GM23338 (cell line): ENCODE data around the gene TAOK3. TPM values are rescaled to one million over a fixed set of nuclear protein-coding genes. Genes with fewer than 3 reads are reported as not detected.
A peak's percentile ranks its signal among the peaks of the same experiment; 100 is the strongest.

ENCODE experiments used
- ATAC-seq: fragments of 200-7000 bp; cut with Tn5 transposase; 3 replicates; pipeline ENCODE4 v1.9.1; 2020
- DNase-seq: peaks from one replicate; pipeline ENCODE4 v3.0.0-alpha.2; 2015; ENCODE audit warnings: low spot score
- H2AFZ ChIP-seq: fragments of 200-600 bp; sonication (generic); 2 replicates; pipeline ENCODE4 v1.8.0; 2016; ENCODE audit warnings: antibody characterized with exemption, mild to moderate bottlenecking, moderate library complexity
- H3F3A ChIP-seq: fragments of 200-600 bp; sonication (generic); replicated peaks from 2 replicates; pipeline ENCODE4 v1.8.0; 2017; ENCODE audit warnings: antibody characterized with exemption, mixed run types, low read depth
- H3K27ac ChIP-seq: fragments of 200-600 bp; sonication (generic); 2 replicates; pipeline ENCODE4 v1.6.1; 2016; ENCODE audit warnings: low read depth
- H3K27me3 ChIP-seq: fragments of 200-600 bp; sonication (generic); 2 replicates; pipeline ENCODE4 v1.8.0; 2016; ENCODE audit warnings: mild to moderate bottlenecking, mixed run types, moderate library complexity; ENCODE audit not compliant: insufficient read depth
- H3K36me3 ChIP-seq: fragments of 200-600 bp; sonication (generic); 2 replicates; pipeline ENCODE4 v1.8.0; 2016; ENCODE audit warnings: mild to moderate bottlenecking; ENCODE audit not compliant: insufficient read depth
- H3K4me1 ChIP-seq: fragments of 200-600 bp; sonication (generic); 2 replicates; pipeline ENCODE4 v1.8.0; 2016; ENCODE audit warnings: mild to moderate bottlenecking, moderate library complexity; ENCODE audit not compliant: insufficient read depth
- H3K4me2 ChIP-seq: fragments of 200-600 bp; sonication (generic); 2 replicates; pipeline ENCODE4 v1.7.1; 2017; ENCODE audit warnings: mixed run types
- H3K4me3 ChIP-seq: fragments of 200-600 bp; sonication (generic); 2 replicates; pipeline ENCODE4 v1.6.1; 2016; ENCODE audit warnings: mixed run types
- H3K79me2 ChIP-seq: fragments of 200-600 bp; sonication (generic); replicated peaks from 2 replicates; pipeline ENCODE4 v1.8.0; 2017; ENCODE audit warnings: mild to moderate bottlenecking; ENCODE audit not compliant: insufficient read depth
- H3K9me2 ChIP-seq: fragments of 200-600 bp; sonication (generic); 2 replicates; pipeline ENCODE4 v1.8.0; 2017; ENCODE audit not compliant: insufficient read depth
- H4K20me1 ChIP-seq: fragments of 200-600 bp; sonication (generic); replicated peaks from 2 replicates; pipeline ENCODE4 v1.8.0; 2017; ENCODE audit warnings: mild to moderate bottlenecking; ENCODE audit not compliant: insufficient read depth
- H3K27ac Mint-ChIP-seq: 2 replicates; pipeline ENCODE4 v1.8.0; 2020; ENCODE audit warnings: inconsistent platforms, mild to moderate bottlenecking, moderate library complexity, mixed read lengths
- H3K27me3 Mint-ChIP-seq: 3 replicates; pipeline ENCODE4 v1.8.0; 2022; ENCODE audit warnings: low read depth, mild to moderate bottlenecking, moderate library complexity, mixed read lengths, inconsistent platforms; ENCODE audit not compliant: insufficient read depth, poor library complexity
- H3K36me3 Mint-ChIP-seq: 3 replicates; pipeline ENCODE4 v1.8.0; 2021; ENCODE audit warnings: low read depth, mild to moderate bottlenecking, inconsistent platforms, moderate library complexity, mixed read lengths
- H3K4me1 Mint-ChIP-seq: 3 replicates; pipeline ENCODE4 v1.8.0; 2020; ENCODE audit warnings: mild to moderate bottlenecking, inconsistent platforms, mixed read lengths
- H3K4me3 Mint-ChIP-seq: 3 replicates; pipeline ENCODE4 v1.8.0; 2021; ENCODE audit warnings: moderate library complexity, mild to moderate bottlenecking, inconsistent platforms, mixed read lengths
- H3K9me3 Mint-ChIP-seq: 3 replicates; pipeline ENCODE4 v1.8.0; 2020; ENCODE audit warnings: moderate library complexity, mild to moderate bottlenecking, inconsistent platforms, mixed read lengths
- CREB1 ChIP-seq: fragments of 250-450 bp; sonication (Bioruptor Pico); IDR thresholded peaks from 2 replicates; pipeline ENCODE4 v1.5.0; 2020; ENCODE audit warnings: low read depth, mild to moderate bottlenecking, moderate library complexity
- EZH2 ChIP-seq: fragments of 200-600 bp; sonication (generic); IDR thresholded peaks from one replicate; pipeline ENCODE4 v1.8.0; 2017; ENCODE audit warnings: antibody characterized with exemption, mild to moderate bottlenecking, low read depth; ENCODE audit not compliant: unreplicated experiment
- EZH2phosphoT487 ChIP-seq: fragments of 200-600 bp; sonication (generic); IDR thresholded peaks from one replicate; pipeline ENCODE4 v1.8.1; 2018; ENCODE audit warnings: antibody characterized with exemption; ENCODE audit not compliant: unreplicated experiment
- JUNB ChIP-seq: IDR thresholded peaks from one replicate; pipeline ENCODE4 v1.6.1; 2016; ENCODE audit warnings: antibody characterized with exemption; ENCODE audit not compliant: unreplicated experiment
- NANOG ChIP-seq: IDR thresholded peaks from 2 replicates; pipeline ENCODE4 v1.6.1; 2016; ENCODE audit warnings: antibody characterized with exemption, borderline replicate concordance
- POLR2AphosphoS5 ChIP-seq: IDR thresholded peaks from 2 replicates; pipeline ENCODE4 v1.6.1; 2016; ENCODE audit warnings: antibody characterized with exemption, low read depth
- STAT1 ChIP-seq: IDR thresholded peaks from one replicate; pipeline ENCODE4 v1.6.1; 2016; ENCODE audit warnings: antibody characterized with exemption; ENCODE audit not compliant: unreplicated experiment
- ZNF114 ChIP-seq: fragments of 250-450 bp; sonication (Bioruptor Pico); IDR thresholded peaks from 2 replicates; pipeline ENCODE4 v1.5.0; 2020; ENCODE audit warnings: mild to moderate bottlenecking, moderate library complexity
- ZNF331 ChIP-seq: fragments of 250-450 bp; sonication (Bioruptor Pico); IDR thresholded peaks from 2 replicates; pipeline ENCODE4 v1.5.0; 2020; ENCODE audit warnings: low read depth, mild to moderate bottlenecking, moderate library complexity
- polyA plus RNA-seq: library from polyadenylated mRNA; unstranded; fragments of >200 nt; fragmentation: Nextera tagmentation; extraction: Ambion mirVana; gene quantifications from 2 replicates; pipeline ENCODE4 v1.2.1, GENCODE V29; 2016
- total RNA-seq: library from RNA; depleted of rRNA; stranded (reverse); fragments of >200 nt; shearing (Covaris generic); gene quantifications from 2 replicates; pipeline ENCODE4 v1.2.3, GENCODE V29; 2014
- TF ChIP-seq, protein P1 (sequence below): fragments of 250-450 bp; sonication (Bioruptor Pico); IDR thresholded peaks from 2 replicates; pipeline ENCODE4 v1.5.0; 2020; ENCODE audit warnings: mild to moderate bottlenecking, moderate library complexity
- TF ChIP-seq, protein P2 (sequence below): IDR thresholded peaks from 2 replicates; pipeline ENCODE4 v1.6.1; 2016; ENCODE audit warnings: antibody characterized with exemption
- TF ChIP-seq, protein P3 (sequence below), 2 experiments: fragments of 200-600 bp in 1 of 2; sonication (generic) in 1 of 2; conservative IDR thresholded peaks; 2 replicates each; pipeline versions ENCODE4 v1.5.1 to v1.6.1; 2016 to 2017; ENCODE audit warnings: antibody characterized with exemption in 2 of 2, low read depth in 2 of 2, mild to moderate bottlenecking in 2 of 2, moderate library complexity in 1 of 2

The TAOK3 gene
- total and polyA plus RNA-seq, 2 experiments from 2014 or later: 7.6 to 20.4 TPM

DNA sequence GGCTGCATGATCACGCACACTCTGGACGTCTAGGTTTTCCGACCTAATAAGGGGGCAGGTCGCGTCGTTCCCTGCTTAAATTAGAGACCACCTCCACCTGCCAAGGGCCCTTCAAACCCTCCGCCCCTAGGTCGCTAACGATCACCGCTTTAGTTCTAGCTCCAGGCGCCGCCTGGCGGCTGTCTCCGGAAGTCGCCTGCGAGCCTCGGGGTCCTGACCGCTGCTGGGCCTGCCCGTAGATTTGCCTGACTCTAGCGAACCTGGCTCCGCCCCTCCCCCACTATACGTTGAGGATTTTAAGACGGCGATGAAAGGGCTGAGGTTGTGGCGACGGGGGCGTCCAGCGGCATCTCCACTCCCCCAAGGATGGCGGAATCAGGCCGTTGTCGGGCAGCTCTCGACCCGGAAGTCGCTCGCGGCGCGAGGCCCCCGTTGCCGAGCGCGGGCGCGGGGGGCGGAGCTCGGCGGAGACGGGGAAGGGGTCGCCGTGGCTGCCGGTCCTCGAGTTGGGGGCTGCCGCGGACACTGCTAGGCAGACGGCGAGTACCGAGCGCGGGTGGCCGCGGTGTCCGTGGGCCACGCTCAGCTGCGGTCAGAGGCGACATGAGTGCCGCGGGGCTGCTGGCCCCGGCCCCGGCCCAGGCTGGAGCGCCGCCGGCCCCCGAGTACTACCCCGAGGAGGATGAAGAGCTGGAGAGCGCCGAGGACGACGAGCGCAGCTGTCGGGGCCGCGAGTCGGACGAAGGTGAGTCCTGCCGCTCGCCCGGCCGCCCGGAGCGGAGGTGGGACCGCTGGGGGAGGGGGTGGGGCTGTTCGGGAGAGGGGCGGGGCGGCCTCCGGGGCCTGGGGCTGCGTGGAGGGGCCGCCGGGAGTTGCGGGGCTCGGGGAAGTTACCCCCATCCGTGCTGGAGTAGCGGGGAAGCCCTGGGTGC, 3.6 kb upstream of the TAOK3 start, which contains the start of gene SUDS3 (continued):
- TF ChIP-seq, protein P1, sequence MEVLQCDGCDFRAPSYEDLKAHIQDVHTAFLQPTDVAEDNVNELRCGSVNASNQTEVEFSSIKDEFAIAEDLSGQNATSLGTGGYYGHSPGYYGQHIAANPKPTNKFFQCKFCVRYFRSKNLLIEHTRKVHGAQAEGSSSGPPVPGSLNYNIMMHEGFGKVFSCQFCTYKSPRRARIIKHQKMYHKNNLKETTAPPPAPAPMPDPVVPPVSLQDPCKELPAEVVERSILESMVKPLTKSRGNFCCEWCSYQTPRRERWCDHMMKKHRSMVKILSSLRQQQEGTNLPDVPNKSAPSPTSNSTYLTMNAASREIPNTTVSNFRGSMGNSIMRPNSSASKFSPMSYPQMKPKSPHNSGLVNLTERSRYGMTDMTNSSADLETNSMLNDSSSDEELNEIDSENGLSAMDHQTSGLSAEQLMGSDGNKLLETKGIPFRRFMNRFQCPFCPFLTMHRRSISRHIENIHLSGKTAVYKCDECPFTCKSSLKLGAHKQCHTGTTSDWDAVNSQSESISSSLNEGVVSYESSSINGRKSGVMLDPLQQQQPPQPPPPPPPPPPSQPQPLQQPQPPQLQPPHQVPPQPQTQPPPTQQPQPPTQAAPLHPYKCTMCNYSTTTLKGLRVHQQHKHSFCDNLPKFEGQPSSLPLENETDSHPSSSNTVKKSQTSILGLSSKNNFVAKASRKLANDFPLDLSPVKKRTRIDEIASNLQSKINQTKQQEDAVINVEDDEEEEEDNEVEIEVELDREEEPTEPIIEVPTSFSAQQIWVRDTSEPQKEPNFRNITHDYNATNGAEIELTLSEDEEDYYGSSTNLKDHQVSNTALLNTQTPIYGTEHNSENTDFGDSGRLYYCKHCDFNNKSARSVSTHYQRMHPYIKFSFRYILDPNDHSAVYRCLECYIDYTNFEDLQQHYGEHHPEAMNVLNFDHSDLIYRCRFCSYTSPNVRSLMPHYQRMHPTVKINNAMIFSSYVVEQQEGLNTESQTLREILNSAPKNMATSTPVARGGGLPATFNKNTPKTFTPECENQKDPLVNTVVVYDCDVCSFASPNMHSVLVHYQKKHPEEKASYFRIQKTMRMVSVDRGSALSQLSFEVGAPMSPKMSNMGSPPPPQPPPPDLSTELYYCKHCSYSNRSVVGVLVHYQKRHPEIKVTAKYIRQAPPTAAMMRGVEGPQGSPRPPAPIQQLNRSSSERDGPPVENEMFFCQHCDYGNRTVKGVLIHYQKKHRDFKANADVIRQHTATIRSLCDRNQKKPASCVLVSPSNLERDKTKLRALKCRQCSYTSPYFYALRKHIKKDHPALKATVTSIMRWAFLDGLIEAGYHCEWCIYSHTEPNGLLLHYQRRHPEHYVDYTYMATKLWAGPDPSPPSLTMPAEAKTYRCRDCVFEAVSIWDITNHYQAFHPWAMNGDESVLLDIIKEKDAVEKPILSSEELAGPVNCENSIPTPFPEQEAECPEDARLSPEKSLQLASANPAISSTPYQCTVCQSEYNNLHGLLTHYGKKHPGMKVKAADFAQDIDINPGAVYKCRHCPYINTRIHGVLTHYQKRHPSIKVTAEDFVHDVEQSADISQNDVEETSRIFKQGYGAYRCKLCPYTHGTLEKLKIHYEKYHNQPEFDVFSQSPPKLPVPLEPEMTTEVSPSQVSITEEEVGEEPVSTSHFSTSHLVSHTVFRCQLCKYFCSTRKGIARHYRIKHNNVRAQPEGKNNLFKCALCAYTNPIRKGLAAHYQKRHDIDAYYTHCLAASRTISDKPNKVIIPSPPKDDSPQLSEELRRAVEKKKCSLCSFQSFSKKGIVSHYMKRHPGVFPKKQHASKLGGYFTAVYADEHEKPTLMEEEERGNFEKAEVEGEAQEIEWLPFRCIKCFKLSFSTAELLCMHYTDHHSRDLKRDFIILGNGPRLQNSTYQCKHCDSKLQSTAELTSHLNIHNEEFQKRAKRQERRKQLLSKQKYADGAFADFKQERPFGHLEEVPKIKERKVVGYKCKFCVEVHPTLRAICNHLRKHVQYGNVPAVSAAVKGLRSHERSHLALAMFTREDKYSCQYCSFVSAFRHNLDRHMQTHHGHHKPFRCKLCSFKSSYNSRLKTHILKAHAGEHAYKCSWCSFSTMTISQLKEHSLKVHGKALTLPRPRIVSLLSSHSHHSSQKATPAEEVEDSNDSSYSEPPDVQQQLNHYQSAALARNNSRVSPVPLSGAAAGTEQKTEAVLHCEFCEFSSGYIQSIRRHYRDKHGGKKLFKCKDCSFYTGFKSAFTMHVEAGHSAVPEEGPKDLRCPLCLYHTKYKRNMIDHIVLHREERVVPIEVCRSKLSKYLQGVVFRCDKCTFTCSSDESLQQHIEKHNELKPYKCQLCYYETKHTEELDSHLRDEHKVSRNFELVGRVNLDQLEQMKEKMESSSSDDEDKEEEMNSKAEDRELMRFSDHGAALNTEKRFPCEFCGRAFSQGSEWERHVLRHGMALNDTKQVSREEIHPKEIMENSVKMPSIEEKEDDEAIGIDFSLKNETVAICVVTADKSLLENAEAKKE (CRISPR knock-in tag): no peak
- no peak for TF ChIP-seq ZNF331
- TF ChIP-seq NANOG: peak; percentile 47; the same call in 1 of the 2 replicates
- TF ChIP-seq EZH2: no peak
- TF ChIP-seq POLR2AphosphoS5: peak; percentile 64

DNA sequence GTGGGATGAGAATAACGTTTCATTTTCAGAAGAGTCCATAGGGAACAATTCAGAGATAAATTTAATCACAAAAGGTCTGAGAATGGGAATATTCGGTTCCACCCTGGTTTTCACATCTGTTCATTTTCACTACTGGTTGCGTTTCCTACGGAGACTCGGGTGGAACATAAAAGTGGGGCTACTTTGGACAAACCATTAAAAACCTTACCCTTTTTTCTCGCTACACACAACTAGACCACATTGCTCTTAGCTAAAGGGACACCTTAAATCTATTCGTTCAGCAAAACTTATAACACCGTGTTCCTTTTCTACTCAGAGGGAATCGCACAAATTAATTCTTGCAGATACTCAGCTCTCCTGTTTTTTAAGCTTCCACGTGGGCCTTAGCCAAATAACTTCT, 2.6 kb upstream of the TAOK3 start:
- 0 out of 2 replicates have a peak, but pooled peaks cover 3% of the 10 kb centered on the region for H3F3A ChIP-seq
- peaks cover 9% of the 10 kb centered on the region; the same call in 1 of the 2 replicates for H3K36me3 ChIP-seq
- Mint-ChIP-seq H3K9me3 (no peaks in the 10 kb centered on the region; the same call in 2 of the 3 replicates), H3K4me3 (peak overlapping the region; percentile 80), H3K36me3 (peaks cover 9% of the 10 kb centered on the region), H3K4me1 (peaks cover 30% of the 10 kb centered on the region), H3K27ac (no peak overlapping the region), H3K27me3 (peaks cover 16% of the 10 kb centered on the region)
- peaks cover 22% of the 10 kb centered on the region for H3K4me1 ChIP-seq
- H3K79me2 ChIP-seq: peaks cover 36% of the 10 kb centered on the region
- peaks cover 19% of the 10 kb centered on the region for H4K20me1 ChIP-seq
- peaks cover 17% of the 10 kb centered on the region for H3K27me3 ChIP-seq
- H3K9me2 ChIP-seq: no peaks in the 10 kb centered on the region
- no peak overlapping the region for H2AFZ ChIP-seq
- no peak for DNase-seq
- peak overlapping the region; percentile 97 for H3K4me2 ChIP-seq
- H3K27ac ChIP-seq: no peak overlapping the region
- ATAC-seq: no peak
- H3K4me3 ChIP-seq: peak overlapping the region; percentile 79
- no peak for TF ChIP-seq JUNB
- no peak for TF ChIP-seq ZNF114 (CRISPR knock-in tag)
- TF ChIP-seq, protein P2, sequence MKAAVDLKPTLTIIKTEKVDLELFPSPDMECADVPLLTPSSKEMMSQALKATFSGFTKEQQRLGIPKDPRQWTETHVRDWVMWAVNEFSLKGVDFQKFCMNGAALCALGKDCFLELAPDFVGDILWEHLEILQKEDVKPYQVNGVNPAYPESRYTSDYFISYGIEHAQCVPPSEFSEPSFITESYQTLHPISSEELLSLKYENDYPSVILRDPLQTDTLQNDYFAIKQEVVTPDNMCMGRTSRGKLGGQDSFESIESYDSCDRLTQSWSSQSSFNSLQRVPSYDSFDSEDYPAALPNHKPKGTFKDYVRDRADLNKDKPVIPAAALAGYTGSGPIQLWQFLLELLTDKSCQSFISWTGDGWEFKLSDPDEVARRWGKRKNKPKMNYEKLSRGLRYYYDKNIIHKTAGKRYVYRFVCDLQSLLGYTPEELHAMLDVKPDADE: no peak
- TF ChIP-seq, protein P3, sequence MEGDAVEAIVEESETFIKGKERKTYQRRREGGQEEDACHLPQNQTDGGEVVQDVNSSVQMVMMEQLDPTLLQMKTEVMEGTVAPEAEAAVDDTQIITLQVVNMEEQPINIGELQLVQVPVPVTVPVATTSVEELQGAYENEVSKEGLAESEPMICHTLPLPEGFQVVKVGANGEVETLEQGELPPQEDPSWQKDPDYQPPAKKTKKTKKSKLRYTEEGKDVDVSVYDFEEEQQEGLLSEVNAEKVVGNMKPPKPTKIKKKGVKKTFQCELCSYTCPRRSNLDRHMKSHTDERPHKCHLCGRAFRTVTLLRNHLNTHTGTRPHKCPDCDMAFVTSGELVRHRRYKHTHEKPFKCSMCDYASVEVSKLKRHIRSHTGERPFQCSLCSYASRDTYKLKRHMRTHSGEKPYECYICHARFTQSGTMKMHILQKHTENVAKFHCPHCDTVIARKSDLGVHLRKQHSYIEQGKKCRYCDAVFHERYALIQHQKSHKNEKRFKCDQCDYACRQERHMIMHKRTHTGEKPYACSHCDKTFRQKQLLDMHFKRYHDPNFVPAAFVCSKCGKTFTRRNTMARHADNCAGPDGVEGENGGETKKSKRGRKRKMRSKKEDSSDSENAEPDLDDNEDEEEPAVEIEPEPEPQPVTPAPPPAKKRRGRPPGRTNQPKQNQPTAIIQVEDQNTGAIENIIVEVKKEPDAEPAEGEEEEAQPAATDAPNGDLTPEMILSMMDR (conservative IDR thresholded peaks at IDR 0.05; ENCODE audit: low read depth in 2 of 2): no peak
- TF ChIP-seq STAT1: no peak
- TF ChIP-seq CREB1 (CRISPR knock-in tag): no peak
- no peak for TF ChIP-seq EZH2
- TF ChIP-seq NANOG: no peak
- no peak for TF ChIP-seq POLR2AphosphoS5
- no peak for TF ChIP-seq EZH2phosphoT487
